Measurements from ENCODE around the gene FBXL13. TPM values are rescaled to one million over a fixed set of nuclear protein-coding genes. Genes with fewer than 3 reads are reported as not detected.

FBXL13 gene
- polyA plus RNA-seq, 1 of the 3 experiments (the other 2 are of a cell fraction): 1.1 TPM

GRCh38 chr7:102843850-102844249 is 230.7 kb downstream of the FBXL13 start (continued):
- no peak for TF ChIP-seq REST (IDR thresholded peaks at IDR 0.05; ENCODE audit: low read depth, low read length)

- no peak overlapping the region for H3K4me3 ChIP-seq (ENCODE audit: low read depth in 2 of 2, low read length in 1 of 2)
- H3K9me2 ChIP-seq: no peaks in the 10 kb centered on the region
- no peak overlapping the region for H2AFZ ChIP-seq (ENCODE audit: low read depth)
- H3K27me3 ChIP-seq (ENCODE audit: insufficient read depth): no peaks in the 10 kb centered on the region
- H4K20me1 ChIP-seq (ENCODE audit: insufficient read depth): no peaks in the 10 kb centered on the region
- H3K4me2 ChIP-seq: no peak overlapping the region
- H3F3A ChIP-seq (replicated peaks; ENCODE audit: insufficient read depth): no peaks in the 10 kb centered on the region
- no peaks in the 10 kb centered on the region for H3K79me2 ChIP-seq (ENCODE audit: insufficient read depth)
- no peak overlapping the region for H3K27ac ChIP-seq (ENCODE audit: low read depth in 2 of 2, low read length in 1 of 2)
- no peaks in the 10 kb centered on the region for H3K36me3 ChIP-seq (replicated peaks in 1 of 2; ENCODE audit: control insufficient read depth in 1 of 2, insufficient read depth in 2 of 2, low read length in 1 of 2)
- H3K9ac ChIP-seq: no peak overlapping the region
- H3K4me1 ChIP-seq (ENCODE audit: control insufficient read depth in 1 of 2, insufficient read depth in 2 of 2, low read depth in 1 of 2, low read length in 1 of 2): peaks cover 2 to 4% of the 10 kb centered on the region in 2 experiments; a peak in 3 of 4 replicates
- DNase-seq: no peak
- TF ChIP-seq POLR2AphosphoS5 (IDR thresholded peaks at IDR 0.05; ENCODE audit: low read depth, low read length): no peak
- TF ChIP-seq RFX5 (IDR thresholded peaks at IDR 0.05; ENCODE audit: low read length): no peak
- TF ChIP-seq FOXJ3 (CRISPR knock-in tag; IDR thresholded peaks at IDR 0.05): no peak
- TF ChIP-seq RXRA (IDR thresholded peaks at IDR 0.05; ENCODE audit: borderline replicate concordance, low read depth): no peak
- no peak for TF ChIP-seq GATA2 (CRISPR knock-in tag; IDR thresholded peaks at IDR 0.05)
- TF ChIP-seq PBX3 (IDR thresholded peaks at IDR 0.05): no peak
- no peak for TF ChIP-seq MAX (IDR thresholded peaks at IDR 0.05; ENCODE audit: low read depth)
- ChIA-PET POLR2A (no interaction called here), CTCF (no interaction called here)
- H3K9me3 ChIP-seq: no peaks in the 10 kb centered on the region
Observed at GRCh38 chr7:102842284-102842683, 232.3 kb downstream of the FBXL13 start.

GRCh38 chr7:102841290-102841689 is 233.3 kb downstream of the FBXL13 start:
- Histone ChIP-seq H3K4me2 (no peak overlapping the region), H3K9me2 (no peaks in the 10 kb centered on the region), H3K27me3 (ENCODE audit: insufficient read depth) (no peaks in the 10 kb centered on the region), H4K20me1 (ENCODE audit: insufficient read depth) (no peaks in the 10 kb centered on the region), H3K9me3 (no peaks in the 10 kb centered on the region), H3F3A (replicated peaks; ENCODE audit: insufficient read depth) (peaks cover 7% of the 10 kb centered on the region), H3K27ac (ENCODE audit: low read depth in 2 of 2, low read length in 1 of 2) (no peak overlapping the region), H3K79me2 (ENCODE audit: insufficient read depth) (no peaks in the 10 kb centered on the region), H3K4me3 (ENCODE audit: low read depth in 2 of 2, low read length in 1 of 2) (no peak overlapping the region), H3K9ac (no peak overlapping the region), H3K36me3 (replicated peaks in 1 of 2; ENCODE audit: control insufficient read depth in 1 of 2, insufficient read depth in 2 of 2, low read length in 1 of 2) (no peaks in the 10 kb centered on the region), H3K4me1 (ENCODE audit: control insufficient read depth in 1 of 2, insufficient read depth in 2 of 2, low read depth in 1 of 2, low read length in 1 of 2) (peaks cover 2 to 12% of the 10 kb centered on the region in 2 experiments), H2AFZ (ENCODE audit: low read depth) (no peak overlapping the region)
- POLR2A ChIA-PET: no interaction called here
- WGBS (ENCODE audit: low lambda C conversion rate): 89% methylated on average over 2 of the region's 2 CpGs
- CTCF ChIA-PET: no interaction called here
- no peak for DNase-seq
- TF ChIP-seq USF2 (IDR thresholded peaks at IDR 0.05; ENCODE audit: borderline replicate concordance, low read depth, low read length): no peak
- no peak for TF ChIP-seq NRF1 (IDR thresholded peaks at IDR 0.05; ENCODE audit: low read depth, low read length)
